HG03439 (cell line): ENCODE data around the gene POLR2J3.
"Not testable (repeated sequence)": the region's sequence is repeated elsewhere in the genome, so short reads cannot be mapped to it uniquely, and the experiment has no call there.

ENCODE experiments used
- ATAC-seq: cut with Tn5 transposase; IDR thresholded peaks from one replicate; pipeline ENCODE4 v1.9.1; 2021; ENCODE audit warnings: mild to moderate bottlenecking, moderate library complexity; ENCODE audit not compliant: unreplicated experiment

Gene POLR2J3

DNA sequence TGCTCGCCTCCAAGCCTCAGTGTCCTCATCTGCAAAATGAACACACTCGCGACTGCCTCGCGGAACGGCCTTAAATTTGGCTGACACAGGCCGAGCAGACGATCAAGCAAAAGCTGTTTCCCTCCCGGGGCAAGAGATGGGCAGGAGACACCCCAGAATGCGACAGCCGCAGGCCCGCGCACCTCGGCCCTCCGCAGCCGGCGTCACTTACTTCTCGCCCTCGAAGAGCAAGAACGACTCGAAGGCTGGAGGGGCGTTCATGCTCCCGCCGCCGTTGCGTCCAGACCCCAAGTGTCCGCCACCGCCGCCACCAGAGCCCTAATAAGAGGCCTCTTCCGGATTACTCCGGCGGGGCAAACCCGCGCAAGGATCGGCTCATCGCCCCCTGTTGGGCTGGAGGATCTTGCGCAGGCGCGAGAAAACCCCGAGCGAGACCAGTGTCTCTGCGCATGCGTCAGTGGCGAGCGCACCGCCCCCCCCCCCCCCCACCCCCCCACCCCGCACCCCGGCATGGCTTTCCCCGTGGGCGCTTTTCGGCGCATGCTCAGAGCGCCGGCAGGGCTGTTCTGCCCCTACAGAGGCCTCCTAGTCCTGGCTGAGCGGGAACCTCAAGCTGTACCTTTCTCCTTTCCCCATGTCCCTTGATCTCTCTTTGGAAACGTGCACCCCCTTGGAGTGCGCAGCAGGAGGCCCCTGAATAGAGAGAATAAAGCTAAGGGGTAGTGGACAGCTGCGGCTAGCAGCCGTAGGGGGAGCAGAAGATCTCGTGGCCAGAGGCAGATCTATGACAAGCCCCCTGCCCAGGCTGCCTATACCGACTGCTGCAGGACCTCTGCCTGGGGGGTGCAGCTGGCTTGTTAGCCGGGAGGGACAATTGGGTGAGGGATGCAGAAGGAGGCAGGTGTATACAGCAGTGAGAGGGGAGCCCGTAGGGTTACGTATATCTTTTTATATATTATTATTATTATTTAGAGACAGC is at the start of gene POLR2J3:
Gene POLR2J3, minus strand, starts transcription at position 323 of the 979 bp plus-strand sequence. Its CDS starts 62 bp downstream, at position 261.
- ATAC-seq = peak; percentile 94

DNA sequence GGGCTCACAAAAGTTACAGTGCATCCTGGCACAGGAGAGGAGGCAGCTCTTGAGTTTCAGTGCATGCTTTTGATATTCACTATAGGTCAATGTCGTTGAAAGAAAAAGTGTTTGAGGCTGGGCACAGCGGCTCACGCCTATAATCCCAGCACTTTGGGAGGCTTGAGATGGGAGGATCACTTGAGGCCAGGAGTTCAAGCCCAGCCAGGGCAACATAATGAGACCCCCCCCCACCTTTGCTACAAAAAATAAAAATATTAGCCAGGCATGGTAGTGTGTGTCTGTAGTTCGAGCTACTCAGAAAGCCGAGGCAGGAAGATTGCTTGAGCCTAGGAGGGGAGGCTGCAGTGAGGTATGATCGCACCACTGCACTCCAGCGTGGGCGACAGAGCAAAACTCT is 45.7 kb upstream of the POLR2J3 start:
- ATAC-seq = not testable (repeated sequence)

DNA sequence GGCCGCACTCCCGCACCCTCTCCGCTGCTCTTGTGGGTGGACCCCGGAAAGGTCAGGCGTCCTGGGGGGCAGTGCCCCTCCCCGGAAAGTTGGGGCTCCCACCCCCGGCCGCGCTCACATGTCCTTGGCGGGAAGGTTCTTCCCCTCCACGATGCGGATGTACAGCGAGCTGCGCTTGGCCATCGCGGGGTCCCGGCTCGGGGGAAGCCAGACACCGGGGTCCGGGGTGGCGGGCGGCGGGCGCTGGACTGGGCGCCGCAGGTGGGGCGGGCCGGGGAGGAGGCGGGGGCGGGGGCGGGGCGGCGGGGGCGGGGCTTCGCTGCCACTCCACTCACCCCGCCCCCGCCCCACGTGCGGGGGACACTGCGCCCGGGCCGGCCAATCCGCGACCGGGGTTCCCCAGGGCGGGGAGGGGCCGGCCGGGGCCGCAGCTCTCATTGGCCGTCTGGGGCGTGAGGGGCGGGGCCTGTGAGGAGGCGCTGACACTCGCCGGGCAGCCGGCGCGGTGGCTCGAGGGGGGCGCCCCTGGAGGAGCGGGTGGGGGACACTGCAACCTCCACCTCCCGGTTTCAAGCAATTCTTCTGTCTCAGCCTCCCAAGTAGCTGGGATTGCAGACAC is 44.2 kb upstream of the POLR2J3 start, which contains the start of gene RASA4:
Gene RASA4, minus strand, starts transcription at position 250 of the 619 bp plus-strand sequence. Its CDS starts 67 bp downstream, at position 183.
- peak; percentile 54 for ATAC-seq

DNA sequence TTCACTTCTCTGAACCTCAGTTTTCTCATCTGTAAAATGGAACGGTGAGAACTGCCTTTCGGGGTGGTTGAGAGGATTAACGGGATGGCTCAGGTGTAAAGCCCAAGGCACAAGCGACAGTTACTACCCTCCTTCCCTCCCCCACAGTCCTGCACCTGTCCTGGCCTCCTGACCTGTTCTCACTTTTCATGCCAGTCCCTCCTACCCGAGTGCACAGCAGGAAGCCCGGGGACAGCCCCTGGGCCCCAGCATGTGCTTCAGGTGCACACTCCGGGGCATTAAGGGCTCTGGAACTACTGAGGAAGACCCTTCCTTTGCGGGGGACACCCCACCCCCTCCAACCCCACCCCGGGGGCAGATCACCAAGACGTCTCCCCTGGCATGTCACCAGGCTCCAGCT is 43.5 kb upstream of the POLR2J3 start:
- not testable (repeated sequence) for ATAC-seq

DNA sequence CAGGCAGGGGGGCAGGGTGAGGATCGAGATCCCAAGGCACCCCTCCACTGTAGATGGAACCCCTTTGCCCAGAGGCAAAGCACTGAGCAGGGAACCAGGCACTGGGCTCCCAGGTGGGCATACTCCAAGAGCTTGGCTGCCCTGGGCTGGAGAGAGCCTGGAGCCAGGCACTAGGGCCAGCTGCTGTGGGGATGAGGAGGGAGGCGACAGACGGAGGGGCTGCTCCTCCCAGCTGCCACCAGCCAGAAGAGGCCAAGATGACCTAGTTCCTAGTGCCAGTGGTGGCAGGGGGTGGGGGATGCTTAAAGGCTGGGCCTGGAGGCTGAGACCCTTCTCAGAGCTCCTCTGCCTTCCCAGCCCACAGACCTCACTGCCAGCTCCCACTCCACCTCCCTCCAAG is 42.5 kb upstream of the POLR2J3 start:
- ATAC-seq = not testable (repeated sequence)

DNA sequence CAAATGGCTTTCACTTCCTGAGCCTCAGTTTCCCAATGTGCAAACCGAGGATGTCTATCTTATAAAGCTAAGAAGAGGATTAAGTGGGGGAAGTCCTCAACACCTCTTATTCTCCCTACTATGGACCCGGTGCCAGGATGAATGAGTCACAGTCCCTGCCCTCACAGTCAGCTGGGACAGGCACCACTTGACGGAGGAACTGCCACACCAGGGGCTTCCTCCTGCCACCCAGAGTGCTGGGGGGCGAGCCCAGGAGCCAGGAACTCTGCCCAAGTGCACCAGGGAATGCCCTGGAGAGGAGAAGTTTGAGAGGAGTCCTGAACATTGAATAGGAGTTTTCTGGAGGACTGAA is 41.9 kb upstream of the POLR2J3 start:
- peak; percentile 19 for ATAC-seq

DNA sequence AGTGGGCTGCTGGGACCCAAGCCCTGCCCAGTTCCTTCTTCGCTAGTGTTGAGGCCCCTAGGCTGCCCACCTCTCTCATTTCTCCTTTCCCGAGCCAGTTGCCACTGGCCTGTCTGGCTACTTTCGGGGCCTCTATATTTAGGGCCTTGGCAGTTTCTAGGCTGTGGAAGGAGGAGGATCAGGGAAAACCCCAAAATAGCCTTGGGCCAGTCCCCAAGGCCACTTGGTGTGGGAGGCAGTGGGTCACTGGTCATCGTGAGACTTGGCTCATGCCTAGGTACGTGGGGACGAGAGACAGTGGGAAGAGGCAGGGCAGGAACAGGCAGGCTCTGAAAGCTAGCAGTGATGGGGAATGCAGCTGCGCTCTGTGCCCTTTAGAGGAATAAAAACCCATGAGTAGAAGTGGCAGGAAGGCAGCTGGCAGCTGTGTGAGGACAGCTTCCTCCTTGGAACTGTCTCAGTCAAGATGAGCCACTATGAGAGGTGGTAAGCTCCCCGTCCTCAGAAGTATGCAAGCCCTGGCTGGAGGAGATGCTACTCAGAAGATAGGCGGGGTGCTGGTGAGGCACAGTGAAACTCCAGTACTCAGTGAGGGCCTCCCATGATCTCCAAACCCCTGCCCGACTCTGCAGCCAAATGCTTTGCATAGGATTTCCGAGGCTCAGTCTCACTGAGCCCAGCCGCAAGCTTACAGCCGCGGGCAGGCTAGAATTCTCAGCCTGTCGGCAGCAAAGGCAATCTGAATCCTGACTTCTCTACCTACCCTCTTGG is 41.4 kb upstream of the POLR2J3 start:
- peak; percentile 54 for ATAC-seq

DNA sequence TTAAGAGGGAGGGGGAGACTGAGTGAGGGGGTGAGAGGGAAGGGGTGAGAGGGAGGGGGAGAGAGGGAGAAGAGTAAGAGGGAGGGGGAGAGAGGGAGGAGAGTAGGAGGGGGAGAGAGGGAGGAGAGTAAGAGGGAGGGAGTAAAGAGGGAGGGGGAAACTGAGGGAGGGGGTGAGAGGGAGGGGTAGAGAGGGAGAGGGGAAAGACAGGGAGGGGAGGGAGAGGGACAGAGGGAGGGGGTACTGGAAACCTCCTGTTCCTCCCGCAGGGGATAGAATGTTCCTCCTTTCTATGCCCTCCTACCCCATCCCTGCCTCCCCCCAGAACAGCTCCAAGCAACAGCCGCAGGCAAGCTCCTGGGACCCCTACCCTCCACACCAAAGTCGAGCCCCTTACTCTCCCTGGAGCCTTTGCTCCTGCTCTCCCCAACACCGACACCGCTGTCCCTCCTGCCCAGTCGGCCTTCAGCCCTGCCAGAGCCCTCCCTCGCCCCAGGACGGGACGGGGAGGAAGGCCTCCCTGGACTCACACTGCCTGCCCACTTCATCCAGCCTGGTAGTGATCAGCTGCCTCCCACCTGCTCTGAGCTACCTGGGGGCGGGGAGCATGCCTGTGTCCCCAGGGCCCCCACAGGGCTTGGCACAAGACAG is 39.4 kb upstream of the POLR2J3 start:
- ATAC-seq = not testable (repeated sequence)

DNA sequence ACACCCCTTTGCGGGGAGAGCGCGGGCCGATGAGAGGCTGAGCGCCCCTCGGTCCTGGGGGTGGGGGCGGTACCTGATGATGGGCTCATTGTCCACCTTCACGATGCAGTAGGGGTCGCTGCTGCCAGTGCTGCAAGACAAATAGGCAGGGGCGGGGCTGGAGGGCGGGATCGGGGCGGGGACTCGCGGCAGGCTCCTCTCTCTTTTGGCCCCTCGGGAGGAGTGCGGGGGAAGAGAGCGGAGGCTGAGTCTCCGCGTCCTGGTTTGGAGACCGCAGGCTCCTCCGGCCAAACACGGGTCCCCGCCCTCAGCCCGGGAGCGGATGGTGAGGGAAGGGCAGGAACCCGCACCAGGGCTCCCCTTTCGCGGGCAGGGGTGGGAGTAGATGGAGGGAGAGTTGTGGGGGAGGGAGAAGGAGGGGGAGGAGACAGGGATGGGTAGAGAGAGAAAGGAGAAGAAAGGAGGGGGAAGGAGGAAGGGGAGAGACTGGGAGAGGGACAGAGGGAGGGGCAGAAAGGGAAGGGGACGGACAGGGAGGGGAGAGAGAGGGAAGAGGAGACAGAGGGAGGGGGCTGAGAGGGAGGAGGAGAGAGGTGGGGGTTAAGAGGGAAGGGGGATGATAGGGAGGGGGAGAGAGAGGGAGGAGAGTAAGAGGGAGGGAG is 38.8 kb upstream of the POLR2J3 start:
- peak; percentile 26 for ATAC-seq

DNA sequence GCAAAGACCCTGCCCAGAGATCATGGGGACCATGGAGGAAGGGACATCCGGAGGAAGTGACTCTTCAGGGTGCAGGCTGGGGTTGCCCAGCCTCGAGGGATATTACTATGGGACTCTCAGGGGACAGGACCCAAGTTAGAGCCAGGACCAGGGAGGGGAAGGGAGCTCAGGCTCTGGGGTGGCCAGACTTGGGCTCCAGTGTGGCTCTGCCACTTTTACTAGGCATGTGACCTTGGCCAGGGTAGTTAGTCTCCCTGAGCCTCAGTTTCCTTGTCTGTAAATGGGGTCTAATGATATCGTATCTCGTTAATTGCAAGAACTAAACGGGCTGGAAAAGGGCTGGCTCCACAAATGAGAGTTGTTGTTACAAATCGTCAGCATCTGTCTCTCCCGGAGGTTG is 38.1 kb upstream of the POLR2J3 start:
- ATAC-seq = not testable (repeated sequence)

DNA sequence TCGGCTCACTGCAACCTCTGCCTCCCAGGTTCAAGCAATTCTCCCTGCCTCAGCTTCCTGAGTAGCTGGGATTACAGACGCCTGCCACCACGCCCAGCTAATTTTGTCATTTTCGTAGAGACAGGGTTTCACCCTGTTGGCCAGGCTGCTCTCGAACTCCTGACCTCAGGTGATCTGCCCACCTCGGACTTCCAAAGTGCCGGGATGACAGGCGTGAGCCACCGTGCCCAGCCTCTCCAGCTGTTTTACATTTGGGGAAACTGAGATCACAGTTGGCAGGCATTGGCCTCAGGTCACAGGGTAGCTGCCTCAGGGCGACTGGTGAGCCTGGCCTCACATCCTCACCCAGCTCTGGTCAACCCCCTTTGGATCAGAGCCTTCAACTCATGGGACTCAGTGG is 37.4 kb upstream of the POLR2J3 start:
- ATAC-seq = not testable (repeated sequence)

DNA sequence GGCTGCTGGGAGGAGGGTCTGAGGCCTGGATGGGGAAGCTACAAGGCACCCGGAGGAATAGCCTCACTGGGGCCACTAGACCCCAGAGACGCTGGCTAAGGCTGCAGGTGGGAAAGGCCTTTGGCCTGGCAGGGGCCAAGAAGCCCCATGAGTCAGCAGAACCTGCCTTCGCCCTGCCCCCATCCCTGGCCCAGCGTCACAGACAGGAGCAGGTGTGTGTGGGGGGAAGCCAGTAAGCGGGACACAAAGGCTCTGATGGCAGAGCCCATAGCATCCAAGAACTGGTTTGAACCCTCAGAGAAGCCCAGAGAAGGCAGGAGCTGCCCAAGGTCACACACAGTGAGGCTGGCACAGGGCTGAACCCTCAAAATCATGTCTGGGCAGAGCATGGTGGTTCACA is 34.5 kb upstream of the POLR2J3 start:
- ATAC-seq = not testable (repeated sequence)

DNA sequence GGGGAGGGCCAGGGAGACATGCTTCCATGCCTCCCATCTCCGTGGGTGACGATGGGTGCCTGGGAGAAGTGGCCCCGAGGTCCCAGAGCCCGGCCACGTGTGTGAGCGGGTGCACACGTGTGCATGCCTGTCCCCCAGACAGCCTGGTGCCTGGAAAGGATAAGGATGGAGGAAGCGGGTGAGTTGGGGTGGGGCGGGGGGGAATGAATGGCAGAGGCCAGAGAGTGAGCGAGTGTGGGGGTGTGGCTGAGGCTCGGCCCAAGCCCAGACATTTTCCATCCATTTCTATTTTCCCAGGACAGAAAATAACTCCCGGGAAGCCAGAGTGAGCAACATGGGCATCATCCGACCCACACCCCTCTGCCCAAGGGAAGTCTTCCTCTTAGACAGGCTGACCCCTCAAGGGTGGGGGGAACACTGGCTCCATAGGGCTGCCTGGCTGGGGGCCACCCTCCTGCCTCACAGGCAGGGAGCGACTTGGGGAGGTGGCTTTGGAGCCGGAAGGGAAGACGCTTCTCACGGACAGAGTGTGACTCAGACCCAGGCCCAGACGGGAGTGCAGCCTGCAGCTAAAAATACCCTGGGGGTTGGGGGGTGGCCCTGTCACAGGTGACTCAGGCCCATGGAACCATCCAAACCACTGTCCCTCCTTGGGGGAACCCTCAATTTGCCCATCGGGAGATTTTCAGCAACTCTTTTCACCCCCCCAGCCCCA is 32.2 kb upstream of the POLR2J3 start:
- not testable (repeated sequence) for ATAC-seq

DNA sequence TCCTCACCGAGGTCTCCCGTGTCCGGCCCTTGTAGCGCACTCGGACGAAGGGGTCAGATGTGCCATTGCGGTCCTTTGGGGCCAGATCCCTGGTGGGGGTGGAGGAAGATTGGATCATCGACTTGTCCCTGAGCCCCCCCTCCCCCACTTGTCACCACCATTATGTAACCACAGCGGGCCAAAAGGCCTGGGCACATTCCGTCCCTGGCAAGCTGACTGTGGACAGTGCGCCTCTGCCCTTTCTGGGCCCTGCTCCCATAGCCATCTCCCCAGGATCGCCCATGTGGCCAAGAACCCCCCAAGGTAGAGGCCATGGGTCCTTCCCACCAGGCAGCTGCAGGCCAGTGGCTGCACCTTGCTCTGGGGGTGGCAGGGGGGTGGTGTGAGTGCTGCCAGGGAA is 29.9 kb upstream of the POLR2J3 start:
- not testable (repeated sequence) for ATAC-seq

DNA sequence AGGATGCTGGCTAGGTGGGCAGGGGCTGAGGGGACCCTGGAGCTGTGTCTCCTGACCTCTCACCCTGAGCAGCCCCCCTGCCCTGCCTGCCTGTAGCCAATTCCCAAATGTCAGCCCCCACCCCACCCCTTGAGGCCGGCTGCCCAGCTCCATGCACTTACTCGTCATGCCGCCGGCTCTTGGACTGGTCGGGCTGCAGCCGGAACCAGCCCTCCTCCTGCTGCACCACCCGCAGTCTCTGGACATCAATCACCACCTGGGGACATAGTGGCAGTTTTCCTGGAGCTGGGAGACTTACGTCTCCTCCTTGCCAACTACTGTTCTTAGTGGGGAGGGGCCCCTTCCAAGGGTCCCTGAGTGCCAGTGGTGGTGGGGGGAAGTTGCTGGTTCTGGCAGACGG is 27.3 kb upstream of the POLR2J3 start:
- ATAC-seq = not testable (repeated sequence)

DNA sequence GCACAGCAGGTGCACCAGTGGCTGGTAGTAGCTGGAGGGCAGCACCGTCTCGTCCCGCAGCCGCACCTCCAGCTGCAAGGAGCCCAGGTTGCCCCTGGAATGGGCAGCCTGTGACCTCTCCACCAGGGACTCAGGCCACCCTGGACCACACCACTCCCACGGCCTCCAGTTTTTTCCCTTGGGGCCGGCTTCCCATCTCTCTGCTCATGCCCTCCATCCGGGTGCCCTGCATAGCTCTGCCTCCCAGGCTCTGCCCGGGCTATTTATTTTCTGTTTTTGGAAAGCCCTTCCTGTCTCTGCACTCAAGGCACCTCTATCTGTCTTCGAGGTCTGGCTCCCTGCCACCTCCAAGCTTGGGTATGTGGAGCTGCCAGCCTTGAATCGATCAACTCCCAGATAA is 23.7 kb upstream of the POLR2J3 start:
- not testable (repeated sequence) for ATAC-seq

DNA sequence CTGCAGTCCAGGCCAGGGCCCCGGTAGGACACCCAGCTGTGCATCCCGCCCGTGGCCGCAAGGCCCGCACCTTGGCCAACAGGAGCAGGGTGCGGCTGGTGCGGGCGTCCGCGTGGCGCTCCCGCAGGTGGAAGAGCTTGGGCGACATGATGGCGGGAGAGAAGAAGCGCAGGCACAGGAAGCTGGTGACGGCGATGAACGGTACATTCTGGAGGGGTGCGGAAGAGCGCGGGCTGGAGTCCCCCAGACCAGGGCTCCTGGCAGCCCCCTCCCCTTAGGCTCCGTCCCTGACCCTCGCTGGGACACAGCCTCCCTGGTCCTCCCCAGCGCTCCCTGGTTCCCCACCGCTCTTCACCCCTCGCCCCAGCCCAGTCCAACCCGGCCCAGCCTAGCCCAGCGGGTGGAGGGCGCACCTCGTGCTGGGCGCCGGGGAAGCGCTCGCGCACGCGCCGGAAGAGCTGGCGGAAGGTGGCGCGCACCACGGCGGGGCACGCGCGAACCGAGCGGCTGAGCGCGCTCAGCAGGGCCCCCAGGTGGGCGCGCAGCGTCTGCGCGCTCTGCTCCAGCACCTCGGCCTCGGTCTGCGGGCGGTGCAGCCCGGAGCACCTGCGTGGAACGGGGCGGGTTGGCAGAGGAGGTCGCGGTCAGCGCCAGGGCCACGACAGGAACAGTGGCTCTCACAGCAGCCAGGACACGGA is 21.4 kb upstream of the POLR2J3 start:
- peak; percentile 44 for ATAC-seq

DNA sequence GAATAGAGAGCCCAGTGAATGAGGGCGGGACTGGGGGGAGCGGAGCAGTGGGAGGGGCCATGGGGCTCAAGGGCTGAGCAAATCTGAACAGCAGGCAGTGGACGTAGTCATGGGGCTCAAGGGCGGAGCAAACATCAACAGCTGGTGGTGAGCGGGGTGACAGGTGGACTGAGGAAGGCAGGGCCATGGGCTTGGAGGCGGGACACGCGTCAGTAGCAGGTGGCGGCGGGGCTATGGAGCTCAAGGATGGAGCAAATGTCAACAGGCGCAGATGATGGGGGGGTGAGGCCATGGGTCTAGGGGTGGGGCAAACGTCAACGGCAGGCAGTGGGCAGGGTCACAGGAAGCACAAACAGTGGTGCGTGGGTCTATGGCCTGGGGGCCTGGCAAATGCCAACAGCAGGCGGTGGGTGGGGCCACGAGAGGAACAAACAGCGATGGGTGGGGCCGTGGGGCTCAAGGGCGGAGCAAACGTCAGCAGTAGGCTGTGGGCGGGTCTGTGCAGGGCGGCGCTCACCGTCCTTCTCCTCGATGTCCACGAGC is 20.2 kb upstream of the POLR2J3 start:
- peak; percentile 54 for ATAC-seq

DNA sequence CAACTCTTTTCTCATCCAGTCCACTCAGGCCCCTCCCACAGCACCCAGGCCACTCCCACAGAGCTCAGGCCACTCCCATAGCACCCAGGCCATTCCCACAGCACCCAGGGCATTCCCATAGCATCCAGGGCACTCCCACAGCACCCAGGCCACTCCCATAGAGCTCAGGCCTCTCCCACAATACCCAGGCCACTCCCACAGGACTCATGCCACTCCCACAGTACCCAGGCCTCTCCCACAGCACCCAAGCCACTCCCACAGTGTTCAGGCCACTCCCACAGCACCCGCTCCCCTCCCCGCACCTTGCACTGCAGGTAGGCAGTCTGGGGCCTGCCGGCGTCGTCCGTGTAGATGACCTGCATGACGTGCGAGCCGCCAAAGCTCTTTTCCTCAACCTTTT is 17.5 kb upstream of the POLR2J3 start:
- peak; percentile 45 for ATAC-seq
